Measurements from ENCODE around the gene SEC16B.

Gene SEC16B

DNA sequence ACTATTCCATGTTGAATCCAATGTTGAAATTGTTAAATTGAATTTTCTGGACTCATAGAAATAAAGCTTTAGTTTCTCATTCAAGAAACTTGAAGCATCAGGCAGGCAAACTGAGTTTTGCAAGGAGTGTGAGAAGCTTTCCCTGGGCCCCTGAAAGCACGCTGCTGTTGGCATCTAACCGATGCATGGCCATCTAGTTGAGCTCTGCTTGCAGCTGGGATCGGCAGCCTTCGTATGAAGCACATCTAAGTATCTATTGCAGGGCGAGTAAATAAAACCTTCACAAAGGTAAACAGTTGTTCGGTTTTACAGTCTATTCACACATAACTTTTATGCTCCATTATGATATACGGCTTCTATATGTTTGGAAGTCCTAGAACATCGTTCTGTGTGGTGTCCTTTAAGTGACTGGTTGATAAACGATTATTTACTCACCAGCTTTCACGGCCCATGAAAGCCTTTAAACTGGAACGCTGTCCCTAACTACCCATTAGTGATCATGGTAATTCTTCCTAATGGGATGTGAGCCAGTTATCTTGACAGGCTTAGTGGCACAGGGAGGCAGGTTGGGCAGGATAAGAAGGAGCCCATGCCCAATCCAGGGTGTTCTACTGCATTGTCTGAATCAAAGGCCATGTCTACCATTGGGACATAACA is 71.7 kb downstream of the SEC16B start:
- no peak for DNase-seq

DNA sequence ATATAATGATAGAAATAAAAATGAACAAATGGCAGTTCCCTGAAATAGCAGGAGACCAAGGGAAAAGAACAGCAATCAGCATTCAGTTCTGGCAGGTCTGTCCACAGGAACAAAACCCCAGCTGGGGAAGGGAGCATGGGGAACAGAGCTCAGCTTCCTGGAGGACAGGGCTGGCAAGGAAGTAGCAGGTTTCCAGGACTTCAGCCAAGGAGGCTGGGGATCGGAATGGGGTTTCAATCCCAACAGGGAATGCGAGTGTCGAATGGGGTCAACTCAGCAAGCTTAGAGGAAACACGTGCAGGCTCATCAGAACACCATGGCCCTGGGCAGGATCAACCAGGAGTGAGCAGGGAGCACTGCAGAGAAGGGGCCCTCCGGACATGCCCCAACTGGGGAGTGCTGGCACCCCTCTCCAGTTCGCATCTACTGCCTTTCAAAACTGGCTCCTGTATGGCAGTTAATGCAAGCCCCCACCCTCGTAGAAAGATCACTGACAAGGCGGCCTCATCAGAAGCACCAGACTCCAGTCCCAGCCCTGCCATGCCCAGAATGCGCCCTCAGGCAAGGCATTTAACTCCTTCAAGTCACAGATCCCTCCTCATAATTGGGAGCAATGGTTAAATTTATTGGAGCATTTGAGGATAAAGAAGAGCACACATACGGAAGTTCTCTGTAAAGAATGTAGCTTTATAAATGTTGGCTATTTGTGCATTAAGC is 72.4 kb downstream of the SEC16B start:
- no peak for DNase-seq

All from T-helper 2 cell (primary cell).